Measurements from ENCODE around the gene ARMC8.

Gene ARMC8

DNA sequence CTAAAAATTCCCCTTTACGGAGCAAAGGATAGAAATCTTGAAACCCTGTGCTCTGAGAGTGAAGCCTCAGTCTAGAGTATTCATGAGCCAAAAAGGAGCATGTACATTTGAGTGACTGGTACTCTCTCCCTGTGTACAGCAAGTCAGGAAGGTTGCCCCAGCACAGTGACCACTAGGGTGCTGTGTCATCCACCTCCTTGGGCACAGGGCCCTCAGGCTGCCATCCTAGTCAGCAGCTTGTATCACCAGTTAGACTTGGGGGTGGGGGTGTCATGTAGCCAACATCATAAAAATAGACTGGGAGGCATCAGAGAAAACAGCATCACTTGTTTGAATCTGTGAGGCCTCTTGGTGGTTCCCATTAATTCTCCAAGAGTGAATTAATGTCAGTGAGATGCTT lies 130.6 kb downstream of the ARMC8 start:
- DNase-seq, result no peak

- DNase-seq, result no peak
Measured at GRCh38 chr3:138323971-138324370, 136.9 kb downstream of the ARMC8 start.

DNA sequence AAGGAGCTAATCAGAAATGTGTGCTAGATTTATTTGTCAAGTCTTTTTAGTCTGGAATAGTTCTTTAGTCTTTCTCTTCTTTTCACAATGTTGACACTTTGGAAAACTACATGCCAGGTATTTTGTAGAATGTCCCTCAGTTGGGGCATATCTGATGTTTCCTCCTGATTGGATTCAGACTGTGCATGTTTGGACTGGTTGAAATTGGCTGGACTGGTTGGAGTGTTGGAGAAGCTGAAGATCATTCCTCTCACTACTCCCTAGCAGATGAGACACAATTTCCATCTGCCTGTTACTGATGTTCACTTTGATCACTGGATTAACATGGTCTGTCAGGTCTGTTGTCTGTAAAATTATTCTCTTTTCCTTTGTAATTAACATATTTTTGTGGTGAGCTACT lies 138.9 kb downstream of the ARMC8 start:
- no peak for DNase-seq

- DNase-seq, result no peak
Measured at GRCh38 chr3:138326866-138327595, 139.9 kb downstream of the ARMC8 start.

GRCh38 chr3:138327831-138328230 lies 140.7 kb downstream of the ARMC8 start:
- DNase-seq, result no peak

DNA sequence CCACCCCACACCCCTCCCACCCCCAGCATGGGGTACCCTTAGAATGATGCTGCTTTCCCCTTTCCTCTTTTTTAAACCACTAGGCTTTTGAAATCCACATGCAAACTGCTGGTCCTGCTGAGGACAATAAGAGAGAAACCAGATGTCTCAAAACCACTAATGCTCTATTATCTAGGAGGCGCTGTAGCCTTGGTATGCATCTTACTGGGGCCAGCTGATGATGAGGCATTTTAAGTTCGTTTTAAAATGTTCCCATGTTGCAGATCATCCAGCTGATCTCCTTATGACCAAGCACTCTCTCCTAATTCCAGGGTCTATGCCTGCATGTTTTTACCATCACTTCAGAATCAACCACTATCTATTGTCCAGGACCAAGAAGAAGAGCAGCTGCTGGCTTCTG lies 141.2 kb downstream of the ARMC8 start:
- DNase-seq, result no peak

- peak; percentile 83 to 89 (median 88) for DNase-seq
Measured at GRCh38 chr3:138329127-138329983, 142.3 kb downstream of the ARMC8 start, which contains the start of gene NME9. Gene NME9 (minus strand): TSS chr3:138329851. CDS start chr3:138329335, 516 bp downstream.

DNA sequence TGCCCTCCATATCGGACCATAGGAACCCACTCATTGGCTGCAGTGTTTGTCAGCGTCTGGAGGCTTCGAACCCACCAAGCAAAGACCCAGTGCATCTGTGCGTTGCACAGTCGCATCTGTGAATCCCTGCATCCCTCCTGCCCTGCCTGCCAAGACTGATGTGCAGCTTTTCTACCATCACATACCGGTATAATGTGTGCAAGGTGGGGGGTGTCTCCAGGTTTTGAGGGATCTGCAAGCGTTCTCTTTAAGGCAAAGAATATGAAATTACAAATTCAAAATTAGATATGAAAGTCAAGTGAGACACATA lies 142.8 kb downstream of the ARMC8 start:
- no peak for DNase-seq

- DNase-seq, result no peak
Measured at GRCh38 chr3:138331143-138331894, 144.2 kb downstream of the ARMC8 start.

DNA sequence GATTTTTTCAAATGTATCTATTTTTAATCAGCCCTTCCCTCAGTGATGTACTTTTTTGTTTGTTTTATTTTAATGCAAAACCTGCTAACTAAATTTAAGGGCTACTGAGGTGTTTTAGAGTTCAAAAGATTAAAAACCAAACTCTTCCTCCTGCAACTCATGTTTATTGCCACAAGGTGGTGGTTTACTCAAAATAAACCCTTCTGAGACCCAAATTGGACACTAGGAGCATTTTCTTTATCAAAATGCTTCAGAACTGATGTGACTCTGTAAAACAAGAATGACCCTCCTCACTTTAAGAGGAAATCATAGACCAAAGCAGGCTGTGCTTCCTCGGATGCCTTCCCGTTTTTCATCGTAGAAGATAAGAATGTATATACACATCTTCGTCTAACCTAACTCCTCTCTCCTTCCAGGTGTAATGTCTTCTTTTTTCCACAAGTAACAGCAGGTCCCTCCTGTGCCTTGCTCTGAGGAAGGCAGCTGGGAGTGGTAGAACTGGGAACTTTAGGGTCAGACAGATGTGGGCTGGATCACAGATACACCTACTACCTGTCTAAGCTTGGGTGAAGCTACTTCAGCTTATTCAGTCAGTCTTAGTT lies 145.5 kb downstream of the ARMC8 start:
- DNase-seq, result no peak

DNA sequence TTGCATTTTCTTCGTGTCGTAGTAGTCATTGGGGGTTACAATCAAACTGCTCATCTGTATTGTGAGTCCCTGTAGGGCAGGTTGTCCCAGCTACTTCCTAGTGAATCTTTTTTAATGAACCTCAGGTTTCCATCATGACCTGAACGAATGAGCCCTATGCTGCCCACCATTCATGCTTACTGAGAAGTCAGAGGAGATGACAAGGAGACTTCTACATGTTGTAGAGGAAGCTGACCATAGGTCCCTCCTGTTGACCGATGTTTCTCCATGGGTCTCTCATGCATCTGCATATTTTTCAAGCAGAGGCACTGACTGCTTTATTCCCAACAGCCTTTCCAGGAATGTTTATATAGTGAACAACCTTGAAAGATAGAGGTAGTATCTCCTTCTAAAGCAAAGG lies 147.5 kb downstream of the ARMC8 start:
- no peak for DNase-seq

DNA sequence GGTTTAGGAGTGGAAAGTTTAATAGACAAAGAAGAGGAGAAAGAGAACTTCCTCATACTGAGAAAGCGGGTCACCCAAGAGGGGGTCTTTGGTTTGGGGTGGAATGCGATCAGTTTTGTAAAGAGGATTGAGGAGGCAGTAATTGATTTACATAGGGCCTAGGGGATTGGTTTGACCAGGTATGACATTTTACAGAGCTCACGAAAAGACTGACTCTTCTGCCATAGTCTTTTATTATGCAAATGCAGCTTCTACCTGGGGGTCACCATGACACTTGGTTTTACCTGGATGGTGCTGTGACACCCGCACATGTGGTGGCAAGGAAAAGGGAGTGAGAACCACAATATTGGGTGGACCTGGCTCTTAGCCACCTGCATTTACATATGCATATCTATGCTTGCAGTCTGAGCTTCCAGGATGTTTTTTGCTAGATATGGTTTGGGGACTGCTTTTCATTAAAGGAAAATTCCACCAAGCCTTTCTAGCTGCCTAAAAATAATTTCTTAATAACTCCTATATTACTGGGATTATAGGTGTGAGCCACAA lies 149.4 kb downstream of the ARMC8 start:
- DNase-seq, result no peak

GRCh38 chr3:138338244-138338643 lies 151.1 kb downstream of the ARMC8 start:
- no peak for DNase-seq

GRCh38 chr3:138338811-138339210 lies 151.7 kb downstream of the ARMC8 start:
- DNase-seq, result no peak

- DNase-seq, result no peak
Measured at GRCh38 chr3:138340511-138340910, 153.4 kb downstream of the ARMC8 start.

- DNase-seq, result no peak
Measured at GRCh38 chr3:138344754-138345153, 157.7 kb downstream of the ARMC8 start.

Measured in T-helper 1 cell (primary cell).